ENCODE data around the gene REEP3. TPM values are rescaled to one million over a fixed set of nuclear protein-coding genes. Genes with fewer than 3 reads are reported as not detected.

Gene REEP3
- total RNA-seq, 2 donors from 2014 or later: 57.0 to 67.2 TPM

GRCh38 chr10:63503395-63503794 lies 17.8 kb upstream of the REEP3 start:
- no peak for DNase-seq (ENCODE audit: low spot score)
- intact Hi-C loops (cut with DNase I): no loop called here

- no peak for DNase-seq (ENCODE audit: low spot score)
- intact Hi-C loops (cut with DNase I): no loop called here
Observed at GRCh38 chr10:63504145-63504881, 16.9 kb upstream of the REEP3 start.

DNA sequence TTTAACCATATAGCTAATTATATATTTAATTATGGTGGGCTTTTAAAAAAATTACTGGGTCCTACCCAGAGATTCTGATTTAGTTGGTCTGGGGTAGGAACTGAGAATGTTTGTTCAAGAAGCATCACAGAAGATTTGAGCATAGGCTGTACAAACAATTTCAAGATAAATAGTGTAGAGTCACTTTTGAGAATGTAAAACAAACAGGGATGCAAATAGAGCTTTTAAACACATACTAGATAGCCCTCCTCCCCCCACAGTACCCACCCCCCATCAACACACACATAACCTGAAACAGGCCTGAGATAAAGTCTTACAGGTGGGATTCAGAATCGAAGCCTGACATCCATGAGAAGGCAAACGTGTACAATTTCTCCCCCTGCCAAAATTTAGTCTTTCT lies 15.6 kb upstream of the REEP3 start:
- intact Hi-C loops (cut with DNase I): no loop called here
- no peak for DNase-seq (ENCODE audit: low spot score)

DNA sequence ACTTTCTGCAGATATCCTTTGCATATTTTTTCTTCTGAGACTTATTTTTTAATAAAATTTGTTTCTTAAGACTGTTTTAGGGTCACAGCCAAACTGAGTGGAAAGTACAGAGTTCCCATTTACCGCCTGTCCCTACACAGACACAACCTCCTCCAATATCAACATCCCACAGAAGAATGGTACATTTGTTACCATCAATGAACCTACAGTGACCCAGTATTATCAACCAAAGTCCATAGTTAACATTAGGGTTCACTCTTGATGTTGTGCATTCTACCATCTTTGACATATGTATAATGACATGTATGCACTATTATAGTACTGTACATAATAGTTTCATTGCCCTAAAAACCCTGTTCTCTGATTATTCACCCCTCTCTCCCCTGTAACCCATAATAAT lies 14.6 kb upstream of the REEP3 start:
- DNase-seq (ENCODE audit: low spot score): no peak
- intact Hi-C loops (cut with DNase I): no loop called here

GRCh38 chr10:63515002-63515763 lies 6.0 kb upstream of the REEP3 start:
- DNase-seq (ENCODE audit: low spot score): no peak
- intact Hi-C loops (cut with DNase I): no loop called here

DNA sequence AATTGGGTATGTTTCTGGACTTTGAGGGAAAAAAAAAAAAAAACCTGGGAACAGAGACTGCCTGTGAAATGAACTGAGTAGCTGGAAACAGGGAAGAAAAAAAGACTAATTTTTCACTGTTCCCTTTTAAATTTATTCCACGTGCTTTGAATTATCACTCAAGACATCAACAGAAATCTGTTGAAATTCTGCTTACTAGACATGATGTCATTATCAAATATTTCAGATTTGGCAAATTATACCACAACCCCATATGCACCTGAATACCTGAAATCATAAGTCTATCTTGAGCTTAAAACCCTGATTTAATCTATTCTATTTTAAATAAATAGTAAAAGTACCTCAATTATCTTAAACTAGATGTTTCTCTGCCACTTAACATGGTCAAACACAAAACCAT lies 5.0 kb upstream of the REEP3 start:
- intact Hi-C loops (cut with DNase I): no loop called here

GRCh38 chr10:63518690-63519288 lies 2.4 kb upstream of the REEP3 start:
- intact Hi-C loops (cut with DNase I): no loop called here
- no peak for DNase-seq (ENCODE audit: low spot score)

More for the DNA sequence above, 5.0 kb upstream of the REEP3 start:
- no peak for DNase-seq (ENCODE audit: low spot score)

GRCh38 chr10:63521416-63522276 lies 445 bp downstream of the REEP3 start:
- DNase-seq (ENCODE audit: low spot score): peak; percentile 87
- intact Hi-C loops (cut with DNase I): loop anchor here (1.0 to 10.0 kb wide), 3 partner anchors 51 to 63 kb away; partner anchors contain the start of gene JMJD1C (in 1 of the 2)

DNA sequence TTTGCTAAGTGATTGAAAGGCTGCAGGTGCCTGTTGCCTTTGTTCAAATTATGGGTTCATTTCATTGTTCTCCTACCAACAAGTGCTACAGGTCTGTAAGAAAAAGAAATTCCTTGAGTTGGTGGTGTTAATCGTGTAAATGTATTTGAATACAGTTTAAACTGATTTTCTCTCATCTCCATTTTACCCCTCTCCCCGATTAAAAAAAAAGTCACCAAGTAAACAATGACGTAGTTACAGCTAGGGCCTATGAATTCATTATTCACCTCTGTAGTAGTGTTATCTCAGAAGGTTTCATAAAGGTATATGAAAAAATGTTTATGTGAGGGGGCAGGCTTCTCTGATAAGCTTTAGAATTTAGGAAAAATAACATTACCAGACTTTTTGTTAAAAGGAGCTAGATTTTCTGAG lies 1.1 kb downstream of the REEP3 start:
- no peak for DNase-seq (ENCODE audit: low spot score)
- intact Hi-C loops (cut with DNase I): loop anchor here (1.0 to 10.0 kb wide), 3 partner anchors 50 to 63 kb away; partner anchors contain the start of gene JMJD1C (in 1 of the 2)

DNA sequence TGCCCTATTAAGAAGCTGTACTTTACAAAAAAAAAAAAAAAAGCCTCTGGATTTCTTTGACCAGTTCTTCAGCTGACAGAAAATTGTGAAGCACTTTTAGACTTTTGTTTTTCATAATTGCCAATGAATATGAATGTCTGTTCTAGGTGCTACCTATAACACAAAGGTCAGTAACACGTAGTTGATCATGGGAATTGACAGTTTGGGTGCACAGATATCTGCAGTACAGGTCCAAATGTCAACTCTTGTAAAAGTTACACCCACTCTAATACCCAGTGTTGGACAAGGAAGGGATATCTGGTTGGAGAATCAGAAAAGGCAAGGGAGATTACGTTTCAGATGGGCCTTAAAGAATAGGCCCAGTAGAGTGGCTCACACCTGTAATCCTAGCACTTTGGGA lies 1.8 kb downstream of the REEP3 start:
- DNase-seq (ENCODE audit: low spot score): no peak
- intact Hi-C loops (cut with DNase I): loop anchor here (1.0 to 10.0 kb wide), 3 partner anchors 49 to 62 kb away; partner anchors contain the start of gene JMJD1C (in 1 of the 2)

GRCh38 chr10:63525021-63525420 lies 3.8 kb downstream of the REEP3 start:
- intact Hi-C loops (cut with DNase I): loop anchor here in 1 of 2 donors (10.0 kb wide), 2 partner anchors 60 kb away; partner anchors contain the start of gene JMJD1C
- DNase-seq (ENCODE audit: low spot score): no peak

DNA sequence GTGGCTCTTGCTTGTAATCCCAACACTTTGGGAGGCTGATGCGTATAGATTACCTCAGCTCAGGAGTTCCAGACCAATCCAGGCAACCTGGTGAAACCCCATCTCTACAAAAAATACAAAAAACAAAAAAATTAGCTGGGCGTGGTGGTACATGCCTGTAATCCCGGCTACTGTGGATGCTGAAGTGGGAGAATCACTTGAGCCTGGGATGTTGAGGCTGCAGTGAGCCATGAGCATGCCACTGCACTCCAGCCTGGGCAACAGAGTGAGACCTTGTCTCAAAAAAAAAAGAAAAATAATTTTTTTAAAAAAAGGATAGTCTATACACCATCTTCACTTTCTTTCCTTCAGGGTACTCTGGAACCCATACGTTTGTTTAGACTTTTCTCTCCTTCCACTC lies 6.2 kb downstream of the REEP3 start:
- intact Hi-C loops (cut with DNase I): loop anchor here in 1 of 2 donors (10.0 kb wide), 2 partner anchors 57 to 63 kb away; partner anchors contain the start of gene JMJD1C
- DNase-seq (ENCODE audit: low spot score): no peak

DNA sequence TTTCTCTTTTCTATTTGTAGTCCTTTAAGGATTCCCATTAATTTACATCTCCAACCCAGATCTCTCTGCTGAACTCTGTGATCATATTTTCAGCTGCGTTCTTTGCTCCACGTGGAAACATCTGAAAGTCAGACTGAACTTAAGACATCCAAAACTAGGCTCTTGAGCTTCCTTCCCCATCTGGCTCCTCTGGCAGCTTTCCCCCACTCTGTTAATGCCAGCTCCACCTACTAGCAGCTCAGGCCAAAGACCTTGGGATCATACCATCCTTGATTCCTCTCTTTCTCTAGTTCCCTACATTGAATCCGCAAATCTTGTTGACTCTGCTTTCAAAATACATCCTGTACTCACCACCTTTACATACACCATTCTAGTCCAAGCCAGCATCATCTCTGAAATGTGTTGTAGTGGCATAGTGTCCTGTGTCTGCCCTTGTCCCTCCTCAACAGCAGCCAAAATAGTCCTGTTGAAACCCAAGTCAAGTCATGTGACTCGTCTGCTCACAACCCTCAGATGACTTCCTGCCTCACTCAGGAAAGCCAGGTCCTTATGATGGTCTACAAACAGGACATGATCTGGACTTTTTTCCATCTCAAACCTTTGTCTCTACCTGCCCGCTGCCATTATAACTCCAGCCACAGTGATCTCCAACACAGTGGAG lies 7.0 kb downstream of the REEP3 start:
- DNase-seq (ENCODE audit: low spot score): no peak
- intact Hi-C loops (cut with DNase I): loop anchor here in 1 of 2 donors (10.0 kb wide), 2 partner anchors 57 to 63 kb away; partner anchors contain the start of gene JMJD1C

DNA sequence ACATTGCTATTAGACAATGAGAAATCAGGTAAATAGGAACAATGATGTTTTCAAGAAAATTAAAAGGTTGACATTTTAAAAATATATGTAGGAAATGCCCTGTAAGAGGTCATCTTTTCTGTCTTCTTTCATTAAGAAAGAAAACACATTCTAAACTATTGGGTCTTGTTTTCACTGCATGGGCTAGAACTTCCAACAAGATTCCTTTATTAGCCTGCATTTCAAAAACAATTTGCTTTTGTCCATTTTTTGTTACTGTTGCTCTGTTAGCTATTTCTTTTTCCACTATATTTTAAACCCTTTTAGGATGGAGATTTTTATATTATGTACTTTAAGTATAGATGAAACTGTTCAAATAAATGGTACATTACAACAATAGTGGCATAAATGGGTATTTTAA lies 9.2 kb downstream of the REEP3 start:
- intact Hi-C loops (cut with DNase I): no loop called here
- no peak for DNase-seq (ENCODE audit: low spot score)

- intact Hi-C loops (cut with DNase I): no loop called here
- DNase-seq (ENCODE audit: low spot score): no peak
Observed at GRCh38 chr10:63534723-63535122, 13.5 kb downstream of the REEP3 start.

- intact Hi-C loops (cut with DNase I): no loop called here
- no peak for DNase-seq (ENCODE audit: low spot score)
Observed at GRCh38 chr10:63536698-63537097, 15.5 kb downstream of the REEP3 start.

- no peak for DNase-seq (ENCODE audit: low spot score)
- intact Hi-C loops (cut with DNase I): no loop called here
Observed at GRCh38 chr10:63537536-63537935, 16.3 kb downstream of the REEP3 start.

DNA sequence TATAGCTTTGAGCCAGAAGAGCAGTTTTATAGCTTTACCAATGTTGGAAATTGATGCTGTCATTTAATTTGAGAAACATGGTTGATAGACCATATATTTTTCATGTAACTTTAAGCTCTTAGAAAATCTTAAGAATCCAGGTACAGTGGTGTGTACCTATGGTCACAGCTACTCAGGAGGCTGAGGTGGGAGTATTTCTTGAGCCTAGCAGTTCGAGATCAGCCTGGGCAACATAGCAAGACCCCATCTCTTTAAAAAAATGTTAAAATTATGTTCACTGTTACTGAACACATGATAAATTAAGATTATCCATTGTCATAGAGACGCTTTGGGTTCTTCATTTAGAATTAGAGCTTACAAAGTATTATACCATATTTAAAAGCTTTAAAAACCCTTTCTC lies 18.2 kb downstream of the REEP3 start:
- no peak for DNase-seq (ENCODE audit: low spot score)
- intact Hi-C loops (cut with DNase I): no loop called here

Data from posterior vena cava (tissue), 2 donors.